Activated CD4-positive, alpha-beta T cell treated with anti-CD3 and anti-CD28 coated beads, Interleukin-2, amount 50 U/mL, for 1 hour (primary cell): Measurements from ENCODE around the gene CCDC88C.

Experiments
- DNase-seq: peaks from one replicate; pipeline ENCODE4 v3.0.0-alpha.2; 2020

The CCDC88C gene

GRCh38 chr14:91377700-91378652 lies 39.6 kb downstream of the CCDC88C start:
- no peak for DNase-seq

- no peak for DNase-seq
Measured at GRCh38 chr14:91376547-91377477, 40.8 kb downstream of the CCDC88C start.

GRCh38 chr14:91375720-91376452 lies 41.7 kb downstream of the CCDC88C start:
- DNase-seq, result no peak

GRCh38 chr14:91374879-91375702 lies 42.5 kb downstream of the CCDC88C start:
- no peak for DNase-seq

- no peak for DNase-seq
Measured at GRCh38 chr14:91374287-91374878, 43.2 kb downstream of the CCDC88C start.

- no peak for DNase-seq
Measured at GRCh38 chr14:91373591-91374254, 43.9 kb downstream of the CCDC88C start.

- no peak for DNase-seq
Measured at GRCh38 chr14:91372671-91373495, 44.7 kb downstream of the CCDC88C start.

- DNase-seq, result no peak
Measured at GRCh38 chr14:91371990-91372375, 45.6 kb downstream of the CCDC88C start.

GRCh38 chr14:91371011-91371989 lies 46.3 kb downstream of the CCDC88C start:
- no peak for DNase-seq

- no peak for DNase-seq
Measured at GRCh38 chr14:91369628-91370445, 47.8 kb downstream of the CCDC88C start.

GRCh38 chr14:91368776-91369416 lies 48.7 kb downstream of the CCDC88C start:
- DNase-seq, result no peak

- peak; percentile 74 for DNase-seq
Measured at GRCh38 chr14:91367173-91368171, 50.1 kb downstream of the CCDC88C start.

GRCh38 chr14:91366749-91367148 lies 50.9 kb downstream of the CCDC88C start:
- DNase-seq, result no peak

GRCh38 chr14:91365552-91365951 lies 52.1 kb downstream of the CCDC88C start:
- DNase-seq, result no peak

GRCh38 chr14:91364524-91365270 lies 52.9 kb downstream of the CCDC88C start:
- DNase-seq, result no peak
